ENCODE results near the gene CDA. TPM values are rescaled to one million over a fixed set of nuclear protein-coding genes. Genes with fewer than 3 reads are reported as not detected.

Gene CDA
- total RNA-seq, 1 donor from 2014 or later, result 16.0 TPM

GRCh38 chr1:20584890-20585289 lies 4.0 kb upstream of the CDA start:
- Histone ChIP-seq H3K4me1 (peaks cover 15% of the 10 kb centered on the region), H3K9me3 (no peaks in the 10 kb centered on the region), H3K4me3 (no peak overlapping the region), H3K27me3 (no peaks in the 10 kb centered on the region), H3K27ac (no peak overlapping the region), H3K36me3 (no peaks in the 10 kb centered on the region)
- intact Hi-C loops (cut with DNase I), result no loop called here
- DNase-seq (ENCODE audit: extremely low spot score in 2 of 2), result no peak
- TF ChIP-seq POLR2A (IDR thresholded peaks at IDR 0.05) (no peak), POLR2AphosphoS5 (IDR thresholded peaks at IDR 0.05; ENCODE audit: insufficient read depth in 1 of 2, low read depth in 1 of 2) (no peak)
- TF ChIP-seq, protein P1, sequence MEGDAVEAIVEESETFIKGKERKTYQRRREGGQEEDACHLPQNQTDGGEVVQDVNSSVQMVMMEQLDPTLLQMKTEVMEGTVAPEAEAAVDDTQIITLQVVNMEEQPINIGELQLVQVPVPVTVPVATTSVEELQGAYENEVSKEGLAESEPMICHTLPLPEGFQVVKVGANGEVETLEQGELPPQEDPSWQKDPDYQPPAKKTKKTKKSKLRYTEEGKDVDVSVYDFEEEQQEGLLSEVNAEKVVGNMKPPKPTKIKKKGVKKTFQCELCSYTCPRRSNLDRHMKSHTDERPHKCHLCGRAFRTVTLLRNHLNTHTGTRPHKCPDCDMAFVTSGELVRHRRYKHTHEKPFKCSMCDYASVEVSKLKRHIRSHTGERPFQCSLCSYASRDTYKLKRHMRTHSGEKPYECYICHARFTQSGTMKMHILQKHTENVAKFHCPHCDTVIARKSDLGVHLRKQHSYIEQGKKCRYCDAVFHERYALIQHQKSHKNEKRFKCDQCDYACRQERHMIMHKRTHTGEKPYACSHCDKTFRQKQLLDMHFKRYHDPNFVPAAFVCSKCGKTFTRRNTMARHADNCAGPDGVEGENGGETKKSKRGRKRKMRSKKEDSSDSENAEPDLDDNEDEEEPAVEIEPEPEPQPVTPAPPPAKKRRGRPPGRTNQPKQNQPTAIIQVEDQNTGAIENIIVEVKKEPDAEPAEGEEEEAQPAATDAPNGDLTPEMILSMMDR (IDR thresholded peaks at IDR 0.05), result no peak

- Histone ChIP-seq H3K27ac (no peak overlapping the region), H3K4me3 (no peak overlapping the region), H3K4me1 (peaks cover 23% of the 10 kb centered on the region), H3K36me3 (no peaks in the 10 kb centered on the region), H3K9me3 (no peaks in the 10 kb centered on the region), H3K27me3 (no peaks in the 10 kb centered on the region)
- DNase-seq (ENCODE audit: extremely low spot score in 2 of 2), result no peak
- intact Hi-C loops (cut with DNase I), result no loop called here
- no peak for TF ChIP-seq POLR2AphosphoS5 (IDR thresholded peaks at IDR 0.05; ENCODE audit: insufficient read depth in 1 of 2, low read depth in 1 of 2)
- TF ChIP-seq, protein P1 (IDR thresholded peaks at IDR 0.05), result no peak
- TF ChIP-seq POLR2A (IDR thresholded peaks at IDR 0.05), result no peak
Measured at GRCh38 chr1:20586953-20587660, 1.8 kb upstream of the CDA start.

DNA sequence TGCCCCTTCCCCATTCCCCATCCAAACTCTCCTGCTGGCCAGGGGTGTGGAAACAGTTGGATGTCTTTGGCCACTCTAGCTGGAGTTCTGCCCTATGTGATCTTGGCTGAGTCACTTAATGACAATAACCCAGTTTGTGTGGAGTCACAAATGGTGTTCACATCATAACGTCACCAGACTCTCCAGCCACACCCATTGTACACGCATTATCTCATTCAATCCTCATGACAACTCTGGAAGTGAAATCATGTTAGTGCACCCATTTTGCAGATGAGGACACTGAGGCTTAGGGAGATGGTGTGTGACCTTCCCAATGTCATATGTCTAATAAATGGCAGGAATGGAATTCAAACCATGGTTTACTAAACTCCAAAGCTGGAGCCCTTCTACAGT lies 1.2 kb upstream of the CDA start:
- Histone ChIP-seq H3K27ac (no peak overlapping the region), H3K36me3 (no peaks in the 10 kb centered on the region), H3K4me3 (no peak overlapping the region), H3K27me3 (no peaks in the 10 kb centered on the region), H3K4me1 (peaks cover 23% of the 10 kb centered on the region), H3K9me3 (no peaks in the 10 kb centered on the region)
- TF ChIP-seq, protein P1 (IDR thresholded peaks at IDR 0.05), result no peak
- TF ChIP-seq POLR2AphosphoS5 (IDR thresholded peaks at IDR 0.05; ENCODE audit: insufficient read depth in 1 of 2, low read depth in 1 of 2) (no peak), POLR2A (IDR thresholded peaks at IDR 0.05) (no peak)
- intact Hi-C loops (cut with DNase I), result no loop called here
- peak in 1 of 2 donors; percentile 88 for DNase-seq (ENCODE audit: extremely low spot score in 2 of 2)

DNA sequence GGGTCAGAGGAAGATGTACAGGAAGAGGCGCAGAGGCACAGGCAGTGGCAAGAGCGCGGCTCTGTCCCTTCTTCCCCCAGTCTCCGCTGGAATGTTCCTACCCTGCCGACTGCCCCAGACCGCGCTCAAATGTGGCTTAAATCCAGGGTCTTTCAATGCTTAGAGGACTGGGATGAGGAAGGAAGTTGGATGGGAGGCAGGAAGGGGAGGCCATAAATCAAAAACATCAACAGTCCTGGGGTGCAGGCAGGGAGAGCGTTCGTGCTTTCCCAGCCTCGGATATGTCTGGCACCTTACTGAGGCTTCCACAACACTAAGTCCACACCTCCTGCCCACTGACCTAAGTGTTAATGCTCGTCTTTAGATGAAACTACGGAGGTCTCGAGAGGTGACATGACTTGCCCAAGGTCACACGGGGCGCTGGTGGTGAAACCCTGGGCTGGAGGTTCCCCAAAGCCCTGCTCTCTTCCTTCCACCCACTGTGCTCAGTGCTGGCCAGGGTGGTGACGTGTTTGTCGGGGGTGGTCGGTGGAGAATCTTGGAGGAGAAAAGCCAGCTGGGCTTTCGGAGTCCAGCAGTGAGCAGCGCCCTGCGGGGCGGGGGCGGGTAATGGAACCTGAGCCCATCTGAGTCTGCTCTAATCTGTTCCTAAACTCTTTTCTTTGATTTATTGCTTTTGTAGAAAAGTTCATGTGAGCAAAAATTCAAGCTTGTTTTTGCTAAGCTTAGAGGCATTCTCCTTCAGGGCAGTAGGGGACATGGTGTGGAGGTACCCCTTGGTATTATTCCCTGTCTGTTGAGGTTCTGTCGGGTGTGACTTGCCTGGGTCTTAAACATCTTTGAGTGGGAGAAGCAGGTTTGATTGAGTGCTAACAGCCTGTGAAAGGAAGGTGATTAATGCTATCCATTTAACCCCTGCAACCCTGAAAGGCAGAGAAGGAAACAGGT lies 708 bp downstream of the CDA start:
- peak overlapping the region; percentile 37 to 40 for H3K4me3 ChIP-seq
- peaks cover 23% of the 10 kb centered on the region for H3K4me1 ChIP-seq
- no peaks in the 10 kb centered on the region for H3K9me3 ChIP-seq
- DNase-seq (ENCODE audit: extremely low spot score in 2 of 2), result no peak
- TF ChIP-seq POLR2A (IDR thresholded peaks at IDR 0.05) (no peak), POLR2AphosphoS5 (IDR thresholded peaks at IDR 0.05; ENCODE audit: insufficient read depth in 1 of 2, low read depth in 1 of 2) (no peak)
- TF ChIP-seq, protein P1 (IDR thresholded peaks at IDR 0.05), result no peak
- H3K36me3 ChIP-seq, result no peaks in the 10 kb centered on the region
- H3K27ac ChIP-seq, result peak overlapping the region; percentile 69
- intact Hi-C loops (cut with DNase I), result no loop called here
- H3K27me3 ChIP-seq, result no peaks in the 10 kb centered on the region
